Measurements from ENCODE around the gene TUBA4A. TPM values are rescaled to one million over a fixed set of nuclear protein-coding genes. Genes with fewer than 3 reads are reported as not detected.

Gene TUBA4A
- total and polyA plus RNA-seq, 9 of the 15 experiments (the other 6 are each of a cell fraction or from before 2014, with no cell fraction given), result 25.1 to 174 (median 42.4) TPM

DNA sequence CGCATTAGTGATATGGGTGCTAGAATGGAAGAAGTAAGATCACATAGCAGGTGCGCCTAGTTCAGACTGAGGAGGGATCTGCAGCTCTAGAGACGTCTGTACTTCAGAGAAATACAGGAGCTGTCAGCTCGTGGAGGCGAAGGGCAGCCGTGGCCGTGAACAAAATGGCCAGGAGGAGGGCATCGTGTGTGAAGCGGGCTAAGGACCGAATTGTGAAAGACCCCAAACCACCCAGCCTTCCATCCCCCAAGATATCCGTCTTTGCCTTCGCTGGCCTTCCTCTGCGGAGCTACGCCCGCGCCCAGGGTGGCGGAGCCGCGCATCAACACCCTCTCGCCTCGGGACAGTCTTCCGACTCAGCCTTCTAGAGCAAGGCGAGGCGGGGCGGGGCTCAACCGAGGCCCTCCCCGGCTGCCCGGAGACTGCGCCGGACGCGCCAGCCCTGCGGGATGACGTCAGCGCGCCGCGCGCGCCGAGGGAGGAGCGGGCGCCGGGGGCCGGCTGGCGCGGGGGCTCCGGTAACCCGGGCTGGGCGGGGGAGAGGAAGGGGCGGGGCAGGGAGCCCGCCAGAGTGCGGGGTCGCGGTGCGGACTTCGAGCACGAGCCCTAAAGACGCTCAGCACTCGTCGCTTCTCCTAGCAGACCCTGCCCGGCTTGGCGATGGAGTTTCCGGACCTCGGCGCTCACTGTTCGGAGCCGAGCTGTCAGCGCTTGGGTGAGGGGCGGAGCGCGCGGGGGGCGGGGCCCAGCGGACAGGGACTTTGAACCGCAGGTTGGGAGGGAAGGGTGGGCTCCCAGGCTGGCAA lies 47.2 kb downstream of the TUBA4A start, which contains the start of gene ZFAND2B (continued):
- TF ChIP-seq, protein P1, sequence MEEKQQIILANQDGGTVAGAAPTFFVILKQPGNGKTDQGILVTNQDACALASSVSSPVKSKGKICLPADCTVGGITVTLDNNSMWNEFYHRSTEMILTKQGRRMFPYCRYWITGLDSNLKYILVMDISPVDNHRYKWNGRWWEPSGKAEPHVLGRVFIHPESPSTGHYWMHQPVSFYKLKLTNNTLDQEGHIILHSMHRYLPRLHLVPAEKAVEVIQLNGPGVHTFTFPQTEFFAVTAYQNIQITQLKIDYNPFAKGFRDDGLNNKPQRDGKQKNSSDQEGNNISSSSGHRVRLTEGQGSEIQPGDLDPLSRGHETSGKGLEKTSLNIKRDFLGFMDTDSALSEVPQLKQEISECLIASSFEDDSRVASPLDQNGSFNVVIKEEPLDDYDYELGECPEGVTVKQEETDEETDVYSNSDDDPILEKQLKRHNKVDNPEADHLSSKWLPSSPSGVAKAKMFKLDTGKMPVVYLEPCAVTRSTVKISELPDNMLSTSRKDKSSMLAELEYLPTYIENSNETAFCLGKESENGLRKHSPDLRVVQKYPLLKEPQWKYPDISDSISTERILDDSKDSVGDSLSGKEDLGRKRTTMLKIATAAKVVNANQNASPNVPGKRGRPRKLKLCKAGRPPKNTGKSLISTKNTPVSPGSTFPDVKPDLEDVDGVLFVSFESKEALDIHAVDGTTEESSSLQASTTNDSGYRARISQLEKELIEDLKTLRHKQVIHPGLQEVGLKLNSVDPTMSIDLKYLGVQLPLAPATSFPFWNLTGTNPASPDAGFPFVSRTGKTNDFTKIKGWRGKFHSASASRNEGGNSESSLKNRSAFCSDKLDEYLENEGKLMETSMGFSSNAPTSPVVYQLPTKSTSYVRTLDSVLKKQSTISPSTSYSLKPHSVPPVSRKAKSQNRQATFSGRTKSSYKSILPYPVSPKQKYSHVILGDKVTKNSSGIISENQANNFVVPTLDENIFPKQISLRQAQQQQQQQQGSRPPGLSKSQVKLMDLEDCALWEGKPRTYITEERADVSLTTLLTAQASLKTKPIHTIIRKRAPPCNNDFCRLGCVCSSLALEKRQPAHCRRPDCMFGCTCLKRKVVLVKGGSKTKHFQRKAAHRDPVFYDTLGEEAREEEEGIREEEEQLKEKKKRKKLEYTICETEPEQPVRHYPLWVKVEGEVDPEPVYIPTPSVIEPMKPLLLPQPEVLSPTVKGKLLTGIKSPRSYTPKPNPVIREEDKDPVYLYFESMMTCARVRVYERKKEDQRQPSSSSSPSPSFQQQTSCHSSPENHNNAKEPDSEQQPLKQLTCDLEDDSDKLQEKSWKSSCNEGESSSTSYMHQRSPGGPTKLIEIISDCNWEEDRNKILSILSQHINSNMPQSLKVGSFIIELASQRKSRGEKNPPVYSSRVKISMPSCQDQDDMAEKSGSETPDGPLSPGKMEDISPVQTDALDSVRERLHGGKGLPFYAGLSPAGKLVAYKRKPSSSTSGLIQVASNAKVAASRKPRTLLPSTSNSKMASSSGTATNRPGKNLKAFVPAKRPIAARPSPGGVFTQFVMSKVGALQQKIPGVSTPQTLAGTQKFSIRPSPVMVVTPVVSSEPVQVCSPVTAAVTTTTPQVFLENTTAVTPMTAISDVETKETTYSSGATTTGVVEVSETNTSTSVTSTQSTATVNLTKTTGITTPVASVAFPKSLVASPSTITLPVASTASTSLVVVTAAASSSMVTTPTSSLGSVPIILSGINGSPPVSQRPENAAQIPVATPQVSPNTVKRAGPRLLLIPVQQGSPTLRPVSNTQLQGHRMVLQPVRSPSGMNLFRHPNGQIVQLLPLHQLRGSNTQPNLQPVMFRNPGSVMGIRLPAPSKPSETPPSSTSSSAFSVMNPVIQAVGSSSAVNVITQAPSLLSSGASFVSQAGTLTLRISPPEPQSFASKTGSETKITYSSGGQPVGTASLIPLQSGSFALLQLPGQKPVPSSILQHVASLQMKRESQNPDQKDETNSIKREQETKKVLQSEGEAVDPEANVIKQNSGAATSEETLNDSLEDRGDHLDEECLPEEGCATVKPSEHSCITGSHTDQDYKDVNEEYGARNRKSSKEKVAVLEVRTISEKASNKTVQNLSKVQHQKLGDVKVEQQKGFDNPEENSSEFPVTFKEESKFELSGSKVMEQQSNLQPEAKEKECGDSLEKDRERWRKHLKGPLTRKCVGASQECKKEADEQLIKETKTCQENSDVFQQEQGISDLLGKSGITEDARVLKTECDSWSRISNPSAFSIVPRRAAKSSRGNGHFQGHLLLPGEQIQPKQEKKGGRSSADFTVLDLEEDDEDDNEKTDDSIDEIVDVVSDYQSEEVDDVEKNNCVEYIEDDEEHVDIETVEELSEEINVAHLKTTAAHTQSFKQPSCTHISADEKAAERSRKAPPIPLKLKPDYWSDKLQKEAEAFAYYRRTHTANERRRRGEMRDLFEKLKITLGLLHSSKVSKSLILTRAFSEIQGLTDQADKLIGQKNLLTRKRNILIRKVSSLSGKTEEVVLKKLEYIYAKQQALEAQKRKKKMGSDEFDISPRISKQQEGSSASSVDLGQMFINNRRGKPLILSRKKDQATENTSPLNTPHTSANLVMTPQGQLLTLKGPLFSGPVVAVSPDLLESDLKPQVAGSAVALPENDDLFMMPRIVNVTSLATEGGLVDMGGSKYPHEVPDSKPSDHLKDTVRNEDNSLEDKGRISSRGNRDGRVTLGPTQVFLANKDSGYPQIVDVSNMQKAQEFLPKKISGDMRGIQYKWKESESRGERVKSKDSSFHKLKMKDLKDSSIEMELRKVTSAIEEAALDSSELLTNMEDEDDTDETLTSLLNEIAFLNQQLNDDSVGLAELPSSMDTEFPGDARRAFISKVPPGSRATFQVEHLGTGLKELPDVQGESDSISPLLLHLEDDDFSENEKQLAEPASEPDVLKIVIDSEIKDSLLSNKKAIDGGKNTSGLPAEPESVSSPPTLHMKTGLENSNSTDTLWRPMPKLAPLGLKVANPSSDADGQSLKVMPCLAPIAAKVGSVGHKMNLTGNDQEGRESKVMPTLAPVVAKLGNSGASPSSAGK (IDR thresholded peaks at IDR 0.05), result peak; percentile 43
- TF ChIP-seq POLR2AphosphoS5 (IDR thresholded peaks at IDR 0.05; ENCODE audit: control insufficient read depth, insufficient read depth, low read depth, low read length) (peak; percentile 83), RUNX1 (IDR thresholded peaks at IDR 0.05; ENCODE audit: low read depth) (0 out of 2 replicates have a peak, but pooled peaks have one; percentile 73), HDAC1 (IDR thresholded peaks at IDR 0.05) (peak in 1 of 2 experiments; percentile 40; a peak in 1 of 4 replicates)
- TF ChIP-seq, protein P2, sequence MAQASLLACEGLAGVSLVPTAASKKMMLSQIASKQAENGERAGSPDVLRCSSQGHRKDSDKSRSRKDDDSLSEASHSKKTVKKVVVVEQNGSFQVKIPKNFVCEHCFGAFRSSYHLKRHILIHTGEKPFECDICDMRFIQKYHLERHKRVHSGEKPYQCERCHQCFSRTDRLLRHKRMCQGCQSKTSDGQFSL (CRISPR knock-in tag; IDR thresholded peaks at IDR 0.05), result 0 out of 2 replicates have a peak, but pooled peaks have one; percentile 6
- TF ChIP-seq, protein P2 (tag; IDR thresholded peaks at IDR 0.05), result 0 out of 4 replicates have a peak, but pooled peaks of 1 of the 2 experiments have one; percentile 57
